HUES6 (cell line): ENCODE data around the gene LGI2.
A peak's percentile ranks its signal among the peaks of the same experiment; 100 is the strongest.
"Not testable (repeated sequence)": the region's sequence is repeated elsewhere in the genome, so short reads cannot be mapped to it uniquely, and the experiment has no call there.

Source experiments
- H3K27ac ChIP-seq: 2 replicates; pipeline ENCODE4 v1.7.0; 2013; ENCODE audit warnings: low read depth, mild to moderate bottlenecking, low read length, inconsistent platforms
- H3K27me3 ChIP-seq: 2 replicates; pipeline ENCODE4 v1.6.1; 2013; ENCODE audit warnings: low read length; ENCODE audit not compliant: control insufficient read depth, insufficient read depth
- H3K36me3 ChIP-seq: 2 replicates; pipeline ENCODE4 v1.6.1; 2013; ENCODE audit warnings: low read length; ENCODE audit not compliant: control insufficient read depth, insufficient read depth
- H3K4me1 ChIP-seq: 2 replicates; pipeline ENCODE4 v1.6.1; 2013; ENCODE audit warnings: low read length; ENCODE audit not compliant: control insufficient read depth, insufficient read depth
- H3K4me3 ChIP-seq: 2 replicates; pipeline ENCODE4 v1.5.1; 2013; ENCODE audit warnings: low read depth, low read length
- H3K9ac ChIP-seq: one replicate; pipeline ENCODE4 v1.6.1; 2013; ENCODE audit warnings: mild to moderate bottlenecking, low read length
- H3K9me3 ChIP-seq: 2 replicates; pipeline ENCODE4 v1.6.1; 2013; ENCODE audit warnings: low read depth, low read length; ENCODE audit not compliant: control insufficient read depth, insufficient read depth

Gene LGI2

DNA sequence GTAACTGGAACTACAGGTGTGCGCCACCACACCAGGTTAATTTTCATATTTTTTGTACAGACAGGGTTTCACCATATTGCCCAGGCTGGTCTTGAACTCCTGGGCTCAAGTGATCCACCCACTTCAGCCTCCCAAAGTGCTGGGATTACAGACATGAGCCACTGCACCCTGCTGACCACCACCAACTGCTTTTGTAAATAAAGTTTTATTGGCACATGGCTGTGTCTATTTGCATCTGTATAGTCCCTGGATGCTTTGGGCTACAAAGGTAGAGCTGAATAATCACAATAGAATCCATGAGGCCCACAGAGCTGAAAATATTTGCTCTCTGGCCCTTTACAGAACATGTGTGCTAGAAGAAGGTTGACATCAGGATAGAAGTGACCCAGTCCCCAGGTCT is 33.7 kb upstream of the LGI2 start:
- H3K27ac ChIP-seq: peak overlapping the region; percentile 10; the same call in 1 of the 2 replicates
- H3K9ac ChIP-seq, H3K36me3 ChIP-seq: not testable (repeated sequence)

DNA sequence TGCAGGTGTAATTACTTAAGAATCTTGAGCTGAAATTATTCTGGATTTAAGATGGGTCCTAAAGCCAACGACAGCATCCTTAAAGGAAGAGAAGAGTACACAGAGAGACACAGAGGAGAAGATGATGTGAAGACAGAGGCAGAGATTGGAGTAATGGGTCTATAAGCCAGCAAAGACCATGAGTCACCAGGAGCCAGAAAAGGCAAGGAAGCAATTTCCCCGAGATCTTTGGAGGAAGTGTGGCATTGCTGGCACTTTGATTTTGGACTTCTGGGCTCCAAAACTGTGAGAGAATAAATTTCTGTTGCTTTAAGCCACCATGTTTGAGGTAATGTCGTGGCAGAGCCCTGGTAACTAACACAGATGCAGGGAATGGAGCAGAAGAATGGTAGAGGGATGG is 32.4 kb upstream of the LGI2 start:
- H3K27ac ChIP-seq: no peak overlapping the region
- no peak overlapping the region for H3K4me3 ChIP-seq
- H3K9me3 ChIP-seq: peaks cover 3% of the 10 kb centered on the region; the same call in 1 of the 2 replicates
- H3K36me3 ChIP-seq: no peaks in the 10 kb centered on the region
- H3K27me3 ChIP-seq: no peaks in the 10 kb centered on the region
- H3K4me1 ChIP-seq: peaks cover 26% of the 10 kb centered on the region
- H3K9ac ChIP-seq: no peak overlapping the region

More for the DNA sequence above, 33.7 kb upstream of the LGI2 start:
- H3K27me3 ChIP-seq, H3K4me3 ChIP-seq, H3K9me3 ChIP-seq: not testable (repeated sequence)
- H3K4me1 ChIP-seq: peaks cover 38% of the 10 kb centered on the region

DNA sequence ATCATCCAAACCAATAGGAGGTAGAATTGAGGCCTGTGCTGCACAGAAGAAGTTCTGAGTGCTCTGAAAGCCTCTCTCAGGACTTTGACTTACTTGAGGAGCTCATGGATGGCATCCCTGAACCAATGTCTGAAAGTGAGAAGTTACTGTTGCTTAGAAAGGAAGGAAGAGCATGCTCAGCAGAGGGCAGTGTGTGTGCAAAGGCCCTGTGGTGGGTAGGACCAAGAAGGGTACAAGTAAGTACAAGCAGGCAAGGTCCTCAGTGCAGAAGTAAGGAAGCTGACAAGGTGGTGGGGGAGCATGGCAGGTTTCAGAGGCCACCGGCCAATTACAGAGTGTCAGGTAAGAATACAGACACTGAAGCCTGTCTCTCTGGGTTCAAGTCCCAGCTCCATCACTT is 31.4 kb upstream of the LGI2 start:
- Histone ChIP-seq H3K36me3 (no peaks in the 10 kb centered on the region), H3K27ac (no peak overlapping the region), H3K9ac (no peak overlapping the region), H3K9me3 (peaks cover 3% of the 10 kb centered on the region; the same call in 1 of the 2 replicates), H3K4me1 (peaks cover 26% of the 10 kb centered on the region), H3K4me3 (no peak overlapping the region), H3K27me3 (no peaks in the 10 kb centered on the region)

DNA sequence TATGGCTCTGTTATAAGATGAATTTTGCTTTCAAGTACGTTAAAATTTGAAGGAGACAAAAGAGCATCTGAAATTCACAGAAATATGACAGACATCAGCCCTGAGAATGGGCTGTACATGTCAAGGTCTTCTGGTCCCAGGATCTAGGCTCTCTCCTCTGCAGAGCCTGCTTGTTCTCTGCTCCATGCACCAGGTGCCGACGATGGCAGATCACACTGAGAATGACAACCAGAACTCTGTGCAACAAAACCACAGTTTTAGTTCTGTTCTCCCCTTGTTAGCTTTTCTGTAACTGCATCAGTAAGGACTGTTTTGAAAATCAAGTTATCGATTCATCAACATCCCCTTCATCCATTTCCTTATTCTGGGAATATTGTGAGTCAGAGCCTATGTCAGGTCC is 30.9 kb upstream of the LGI2 start:
- Histone ChIP-seq H3K27ac (no peak overlapping the region), H3K9ac (no peak overlapping the region), H3K9me3 (peaks cover 3% of the 10 kb centered on the region; the same call in 1 of the 2 replicates), H3K4me3 (no peak overlapping the region), H3K36me3 (no peaks in the 10 kb centered on the region), H3K4me1 (peaks cover 26% of the 10 kb centered on the region), H3K27me3 (no peaks in the 10 kb centered on the region)

DNA sequence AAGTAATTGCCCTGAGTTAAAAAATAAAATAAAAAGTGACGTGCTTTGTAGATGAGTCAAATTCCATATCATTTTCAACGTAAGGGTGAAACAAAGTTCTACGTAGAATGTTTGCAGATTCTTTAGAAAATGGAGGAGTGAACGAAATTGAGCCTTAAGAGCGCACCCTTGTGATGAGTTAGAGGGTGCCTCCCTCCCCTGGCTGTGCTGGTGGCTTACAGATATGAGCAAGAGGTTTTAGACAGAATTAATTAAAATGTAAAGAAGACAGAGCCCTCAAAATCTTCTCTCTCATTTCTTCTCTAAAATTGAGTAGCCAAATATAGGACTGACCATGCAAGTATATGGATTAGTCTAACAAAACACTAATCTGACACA is 30.2 kb upstream of the LGI2 start:
- H3K9me3 ChIP-seq: peaks cover 3% of the 10 kb centered on the region; the same call in 1 of the 2 replicates

DNA sequence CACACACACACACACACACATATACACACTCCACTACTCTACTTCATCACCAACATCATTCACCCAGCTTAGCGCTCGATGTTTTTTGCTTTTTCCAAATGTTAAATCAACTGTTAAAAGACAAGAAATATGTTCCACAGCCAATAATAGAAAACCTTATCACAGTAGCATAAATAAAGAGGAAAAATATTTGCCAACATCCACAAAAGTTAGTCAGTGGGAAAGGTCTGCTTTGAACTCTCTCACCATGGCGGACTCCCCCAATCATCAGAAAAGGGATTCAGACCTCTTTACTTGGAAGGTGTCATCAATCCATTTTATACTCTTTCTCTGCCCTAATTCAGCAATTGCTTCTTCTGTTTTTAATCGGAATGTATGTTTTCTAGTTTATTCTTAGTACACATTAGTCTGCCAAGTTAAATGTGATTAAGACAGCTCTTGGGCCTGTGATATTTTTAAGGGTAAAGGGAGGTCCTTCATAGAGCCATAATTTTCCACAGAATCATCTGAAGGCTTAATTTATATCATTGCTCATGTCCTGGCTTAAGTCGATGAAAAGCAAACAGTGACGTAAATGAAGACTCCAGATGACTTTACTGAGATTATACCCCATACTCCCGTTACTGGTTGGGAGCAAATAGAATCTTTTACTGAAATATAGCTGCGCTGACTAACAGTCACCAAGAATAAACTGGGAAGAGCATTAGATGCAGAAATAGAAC is 29.7 kb upstream of the LGI2 start:
- Histone ChIP-seq H3K36me3 (no peaks in the 10 kb centered on the region), H3K4me1 (peaks cover 14% of the 10 kb centered on the region), H3K27ac (no peak overlapping the region), H3K9me3 (peaks cover 3% of the 10 kb centered on the region; the same call in 1 of the 2 replicates), H3K4me3 (no peak overlapping the region), H3K27me3 (no peaks in the 10 kb centered on the region), H3K9ac (no peak overlapping the region)

More for the DNA sequence above, 30.2 kb upstream of the LGI2 start:
- Histone ChIP-seq H3K4me1 (peaks cover 20% of the 10 kb centered on the region), H3K36me3 (no peaks in the 10 kb centered on the region), H3K4me3 (no peak overlapping the region), H3K27me3 (no peaks in the 10 kb centered on the region), H3K27ac (no peak overlapping the region), H3K9ac (no peak overlapping the region)

DNA sequence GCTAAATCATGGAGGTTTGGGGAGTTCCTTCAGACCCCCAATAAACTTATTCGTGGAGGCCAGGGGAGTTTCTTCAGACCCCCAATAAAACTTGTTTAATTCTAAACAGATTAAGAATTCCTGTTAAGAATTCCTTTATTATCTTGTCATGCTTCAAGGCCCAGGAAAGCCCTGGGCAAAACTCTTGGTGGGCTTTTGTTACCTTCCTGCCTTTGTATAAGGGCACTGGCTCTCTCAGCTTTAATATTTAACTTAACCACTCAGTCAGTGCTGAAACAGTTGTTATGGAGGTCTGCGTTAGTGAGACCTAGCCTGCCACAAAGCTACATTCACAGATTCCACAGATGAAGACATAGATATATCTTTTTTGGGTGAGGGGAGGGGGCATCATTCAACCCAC is 29.0 kb upstream of the LGI2 start:
- Histone ChIP-seq H3K4me1 (peaks cover 8% of the 10 kb centered on the region), H3K36me3 (no peaks in the 10 kb centered on the region), H3K4me3 (no peak overlapping the region), H3K27me3 (no peaks in the 10 kb centered on the region), H3K9me3 (peaks cover 3% of the 10 kb centered on the region; the same call in 1 of the 2 replicates), H3K9ac (no peak overlapping the region), H3K27ac (no peak overlapping the region)

DNA sequence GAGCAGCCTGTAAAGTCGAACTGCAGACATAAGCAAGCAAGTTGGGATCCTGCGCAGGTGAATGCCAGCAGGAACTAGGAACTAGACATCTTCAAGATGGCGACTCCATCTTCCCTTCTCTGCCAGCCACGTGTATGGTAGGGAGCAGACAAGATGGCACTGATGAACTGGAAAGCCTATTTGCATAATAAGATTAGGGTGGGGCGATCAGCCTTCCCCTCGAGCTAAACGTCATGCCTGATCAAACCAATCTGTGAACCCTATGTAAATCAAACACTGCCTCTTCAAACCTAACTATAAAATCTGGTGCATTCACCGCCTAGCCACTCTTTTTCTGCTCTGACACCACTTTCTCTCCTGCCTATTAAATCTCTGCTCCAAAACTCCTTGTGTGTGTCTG is 28.1 kb upstream of the LGI2 start:
- Histone ChIP-seq H3K4me1 (peaks cover 4% of the 10 kb centered on the region; the same call in 1 of the 2 replicates), H3K9ac (no peak overlapping the region), H3K27ac (no peak overlapping the region), H3K36me3 (no peaks in the 10 kb centered on the region), H3K9me3 (peaks cover 3% of the 10 kb centered on the region; the same call in 1 of the 2 replicates), H3K4me3 (no peak overlapping the region), H3K27me3 (no peaks in the 10 kb centered on the region)

DNA sequence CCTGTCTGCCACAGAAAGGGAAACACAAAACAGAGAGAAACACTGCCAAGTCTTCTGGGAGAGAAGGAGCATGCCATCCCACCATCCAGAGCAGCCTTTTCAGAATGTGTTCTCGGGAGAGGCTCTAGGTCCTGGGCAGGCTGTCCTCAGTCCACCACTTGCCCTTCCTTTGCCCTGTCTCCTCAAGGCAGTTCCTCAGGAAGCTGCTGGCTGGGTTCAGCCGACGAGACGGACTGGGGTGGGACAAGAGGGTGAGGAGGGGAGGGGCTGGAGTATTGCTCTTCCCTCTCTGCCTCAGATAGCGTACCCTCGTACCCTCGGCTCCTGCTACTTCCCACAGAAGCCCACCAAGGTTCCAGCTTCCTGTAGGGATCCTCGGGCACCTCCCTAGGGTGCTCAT is 26.6 kb upstream of the LGI2 start:
- H3K4me1 ChIP-seq: no peaks in the 10 kb centered on the region
- H3K36me3 ChIP-seq: no peaks in the 10 kb centered on the region
- peaks cover 3% of the 10 kb centered on the region; the same call in 1 of the 2 replicates for H3K9me3 ChIP-seq
- H3K27me3 ChIP-seq: no peaks in the 10 kb centered on the region
- no peak overlapping the region for H3K4me3 ChIP-seq
- no peak overlapping the region for H3K27ac ChIP-seq
- no peak overlapping the region for H3K9ac ChIP-seq

DNA sequence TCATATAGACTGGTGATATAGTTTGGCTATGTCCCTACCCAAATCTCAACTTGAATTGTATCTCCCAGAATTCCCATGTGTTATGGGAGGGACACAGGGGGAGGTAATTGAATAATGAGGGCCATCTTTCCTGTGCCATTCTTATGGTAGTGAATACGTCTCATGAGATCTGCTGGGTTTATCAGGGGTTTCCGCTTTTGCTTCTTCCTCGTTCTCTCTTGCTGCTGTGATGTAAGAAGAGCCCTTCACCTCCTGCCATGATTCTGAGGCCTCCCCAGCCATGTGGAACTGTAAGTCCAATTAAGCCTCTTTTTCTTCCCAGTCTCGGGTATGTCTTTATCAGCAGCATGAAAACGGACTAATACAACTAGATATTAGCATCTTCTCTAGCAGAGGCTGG is 21.3 kb upstream of the LGI2 start:
- not testable (repeated sequence) for H3K4me1 ChIP-seq, H3K27ac ChIP-seq, H3K27me3 ChIP-seq, H3K9ac ChIP-seq, H3K4me3 ChIP-seq, H3K36me3 ChIP-seq
- H3K9me3 ChIP-seq: peaks cover 15% of the 10 kb centered on the region

DNA sequence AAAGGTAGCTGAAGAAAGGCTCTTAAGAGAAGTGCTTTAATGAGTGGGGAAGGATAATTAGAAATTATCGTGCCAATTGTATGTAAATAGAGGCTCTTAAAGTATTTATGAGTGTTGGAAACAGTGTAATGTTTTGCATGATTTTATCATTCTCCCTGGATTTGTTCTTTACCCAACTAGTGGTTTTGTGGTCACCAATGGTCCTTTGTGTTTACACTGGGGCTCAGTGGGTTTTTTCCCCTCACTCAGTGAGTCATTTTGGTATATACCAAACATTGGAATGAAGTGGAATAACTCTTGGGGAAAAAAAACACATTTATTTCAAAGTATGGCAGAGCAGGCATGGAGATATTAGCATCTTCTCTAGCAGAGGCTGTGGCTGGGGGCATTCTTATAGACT is 20.8 kb upstream of the LGI2 start:
- no peaks in the 10 kb centered on the region for H3K4me1 ChIP-seq
- no peak overlapping the region for H3K9ac ChIP-seq
- H3K36me3 ChIP-seq: no peaks in the 10 kb centered on the region
- H3K27me3 ChIP-seq: no peaks in the 10 kb centered on the region
- H3K27ac ChIP-seq: no peak overlapping the region
- H3K4me3 ChIP-seq: no peak overlapping the region
- H3K9me3 ChIP-seq: peaks cover 15% of the 10 kb centered on the region
